Esophagus (tissue), 2 donors: Measurements from ENCODE around the gene RETREG1. TPM values are rescaled to one million over a fixed set of nuclear protein-coding genes. Genes with fewer than 3 reads are reported as not detected.

ENCODE experiments used
- H3K27ac ChIP-seq, 2 donors: one replicate each; pipeline ENCODE4 v1.5.1; 2013; ENCODE audit warnings: low read depth in 2 of 2, mild to moderate bottlenecking in 2 of 2, inconsistent platforms in 1 of 2, low read length in 1 of 2, moderate library complexity in 1 of 2
- H3K27me3 ChIP-seq, 2 donors: one replicate each; pipeline ENCODE4 v1.6.1; 2013; ENCODE audit warnings: low read length in 2 of 2, control low read depth in 1 of 2, mild to moderate bottlenecking in 1 of 2; ENCODE audit not compliant: insufficient read depth in 2 of 2, control insufficient read depth in 1 of 2
- H3K36me3 ChIP-seq, 2 donors: one replicate each; pipeline ENCODE4 v1.6.1; 2013; ENCODE audit warnings: low read length in 1 of 2; ENCODE audit not compliant: control insufficient read depth in 2 of 2, insufficient read depth in 2 of 2
- H3K4me1 ChIP-seq, 2 donors: one replicate each; pipeline ENCODE4 v1.6.1; 2013; ENCODE audit warnings: low read length in 1 of 2; ENCODE audit not compliant: control insufficient read depth in 2 of 2, insufficient read depth in 2 of 2
- H3K4me3 ChIP-seq, 2 donors: one replicate each; pipeline ENCODE4 v1.5.1; 2013; ENCODE audit warnings: low read length in 2 of 2, mild to moderate bottlenecking in 2 of 2, low read depth in 1 of 2, moderate library complexity in 1 of 2
- H3K9me3 ChIP-seq, 2 donors: one replicate each; pipeline ENCODE4 v1.6.1; 2013; ENCODE audit warnings: mild to moderate bottlenecking in 2 of 2, low read depth in 1 of 2, low read length in 1 of 2, moderate library complexity in 1 of 2; ENCODE audit not compliant: control insufficient read depth in 2 of 2, insufficient read depth in 1 of 2
- WGBS, 2 donors: extraction: QIAGEN DNeasy Blood & Tissue Kit; methylation state at CpG; one replicate each; pipeline ENCODE4 v1.1.7; 2013; 5-methylcytosine and 5-hydroxymethylcytosine counted together
- polyA plus RNA-seq, 2 donors: library from polyadenylated mRNA; stranded (reverse); fragments of 200-250 nt; gene quantifications; one replicate each; pipeline ENCODE4 v1.2.3, GENCODE V29; 2013
- donor health status: healthy with polysubstance abuse.
- donor health status: Bipolar disorder and iron deficiency.

The RETREG1 gene
- polyA plus RNA-seq, 2 donors, result 1.0 TPM

DNA sequence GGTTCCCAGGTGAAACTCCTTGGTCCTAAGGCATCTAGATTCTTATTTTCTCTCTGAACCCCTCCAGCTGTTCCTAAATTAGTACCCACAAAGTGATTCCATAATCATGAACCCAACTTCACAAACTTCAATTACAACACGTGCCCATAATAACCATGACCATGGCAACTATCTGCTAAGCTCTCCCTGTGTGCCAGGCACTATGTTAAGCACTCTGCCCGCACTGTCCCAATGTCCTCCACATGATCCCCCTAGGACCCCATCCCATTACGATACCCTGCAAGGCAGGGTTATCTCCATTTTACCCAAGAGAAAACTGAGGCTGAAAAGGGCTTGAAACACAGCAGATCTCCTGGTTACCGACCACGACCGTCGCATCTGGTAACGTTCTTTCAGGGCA lies 125.9 kb downstream of the RETREG1 start:
- 88 to 91% methylated on average over 8 of the region's 8 CpGs for WGBS, 2 donors
- H3K27ac ChIP-seq, result no peak overlapping the region

GRCh38 chr5:16489322-16489791 lies 127.4 kb downstream of the RETREG1 start:
- no peak overlapping the region for H3K27ac ChIP-seq
- peaks cover 0 to 2% of the 10 kb centered on the region in 2 donors for H3K9me3 ChIP-seq
- no peaks in the 10 kb centered on the region for H3K27me3 ChIP-seq
- no peaks in the 10 kb centered on the region for H3K4me1 ChIP-seq
- no peaks in the 10 kb centered on the region for H3K36me3 ChIP-seq
- WGBS, 2 donors, result 23 to 25% methylated on average over 1 of the region's 1 CpG
- no peak overlapping the region for H3K4me3 ChIP-seq

More for the DNA sequence above, 125.9 kb downstream of the RETREG1 start:
- no peaks in the 10 kb centered on the region for H3K4me1 ChIP-seq
- no peak overlapping the region for H3K4me3 ChIP-seq
- peaks cover 0 to 6% of the 10 kb centered on the region in 2 donors for H3K9me3 ChIP-seq
- H3K27me3 ChIP-seq, result no peaks in the 10 kb centered on the region
- H3K36me3 ChIP-seq, result no peaks in the 10 kb centered on the region

- Histone ChIP-seq H3K36me3 (no peaks in the 10 kb centered on the region), H3K4me3 (no peak overlapping the region), H3K27ac (no peak overlapping the region), H3K27me3 (no peaks in the 10 kb centered on the region), H3K4me1 (no peaks in the 10 kb centered on the region), H3K9me3 (no peaks in the 10 kb centered on the region)
- WGBS, 2 donors, result 78 to 95% methylated on average over 2 of the region's 2 CpGs
Observed at GRCh38 chr5:16487456-16487855, 129.3 kb downstream of the RETREG1 start.

DNA sequence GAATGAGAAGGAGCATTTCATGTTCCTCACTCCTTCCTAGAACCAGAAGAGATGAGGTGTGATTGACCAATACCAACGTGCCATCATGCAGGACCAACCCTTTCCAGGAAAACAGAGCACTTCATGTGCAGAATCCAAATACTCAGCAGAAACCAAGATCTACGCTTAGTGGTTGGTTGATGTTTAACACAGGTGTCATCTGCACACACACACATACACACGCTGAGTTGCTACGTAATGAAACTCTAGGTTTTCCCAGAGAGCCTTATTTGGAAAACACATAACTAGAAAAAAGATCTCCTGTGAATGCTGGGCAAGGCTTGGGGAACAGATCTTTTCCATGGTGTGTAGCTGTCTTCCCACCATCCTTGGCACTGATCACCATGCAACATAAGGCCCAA lies 130.1 kb downstream of the RETREG1 start:
- 76 to 81% methylated on average over 4 of the region's 4 CpGs for WGBS, 2 donors
- Histone ChIP-seq H3K27me3 (no peaks in the 10 kb centered on the region), H3K27ac (no peak overlapping the region), H3K9me3 (no peaks in the 10 kb centered on the region), H3K4me1 (no peaks in the 10 kb centered on the region), H3K4me3 (no peak overlapping the region), H3K36me3 (no peaks in the 10 kb centered on the region)

DNA sequence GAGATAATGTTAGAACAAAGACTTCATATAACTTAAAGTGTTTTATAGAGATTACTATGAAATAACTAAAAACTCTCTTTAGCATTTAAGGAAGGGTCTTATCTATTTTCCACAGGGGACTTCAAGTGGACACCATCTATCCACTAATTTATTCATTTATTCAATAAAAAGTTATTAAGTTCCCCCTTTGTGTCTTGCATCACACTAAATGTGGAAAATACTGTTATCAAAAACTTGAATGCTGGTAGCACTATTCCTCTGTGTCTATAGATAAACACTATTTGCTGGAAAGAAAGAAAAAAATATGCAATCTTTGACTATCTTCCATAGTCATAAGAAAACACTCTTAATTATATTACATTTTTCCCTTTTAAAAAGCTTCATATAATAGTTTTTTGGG lies 131.1 kb downstream of the RETREG1 start:
- Histone ChIP-seq H3K27ac (no peak overlapping the region), H3K27me3 (no peaks in the 10 kb centered on the region), H3K9me3 (no peaks in the 10 kb centered on the region), H3K4me3 (no peak overlapping the region), H3K4me1 (no peaks in the 10 kb centered on the region), H3K36me3 (no peaks in the 10 kb centered on the region)

DNA sequence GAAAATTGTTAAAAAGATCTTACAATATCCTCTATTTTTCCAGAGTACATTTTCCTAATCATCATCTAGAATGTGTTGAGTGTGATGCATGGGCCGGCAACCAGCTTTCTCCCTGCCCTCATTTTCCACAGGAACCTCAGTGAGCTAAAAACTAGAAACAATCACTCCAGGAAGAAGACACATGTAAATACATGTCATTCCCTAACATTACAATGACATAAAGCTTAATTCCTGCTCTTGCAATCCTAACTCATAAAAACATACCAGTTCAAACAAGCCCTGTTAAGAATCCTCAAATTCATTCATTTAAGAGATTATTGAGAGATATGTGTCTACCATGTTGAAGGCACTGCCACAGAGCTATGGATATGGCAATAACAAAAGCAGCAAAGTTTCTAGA lies 132.7 kb downstream of the RETREG1 start:
- Histone ChIP-seq H3K27ac (no peak overlapping the region), H3K27me3 (no peaks in the 10 kb centered on the region), H3K4me3 (no peak overlapping the region), H3K4me1 (no peaks in the 10 kb centered on the region), H3K36me3 (no peaks in the 10 kb centered on the region), H3K9me3 (no peaks in the 10 kb centered on the region)
- WGBS, 2 donors, result 50 to 61% methylated on average over 1 of the region's 1 CpG

DNA sequence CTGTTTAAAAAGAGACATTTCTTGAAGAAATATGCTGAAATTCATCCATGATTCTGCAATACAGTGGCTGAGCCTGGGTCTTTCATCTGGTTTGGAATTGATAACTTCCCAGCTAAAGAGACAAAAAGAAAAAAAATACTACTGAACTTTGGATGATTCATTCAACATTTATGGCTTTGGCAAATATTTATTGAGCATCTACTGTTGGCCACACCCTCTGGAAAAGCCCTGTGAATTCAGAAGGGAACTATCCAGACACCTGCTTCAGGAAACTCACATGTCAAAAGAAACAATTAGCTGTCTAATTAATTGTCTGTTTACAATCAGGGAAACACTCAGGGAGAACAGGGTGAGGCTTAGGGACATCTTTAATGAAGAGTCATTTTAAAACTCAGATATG lies 133.4 kb downstream of the RETREG1 start:
- H3K4me3 ChIP-seq, result no peak overlapping the region
- H3K27me3 ChIP-seq, result no peaks in the 10 kb centered on the region
- H3K27ac ChIP-seq, result no peak overlapping the region
- no peaks in the 10 kb centered on the region for H3K9me3 ChIP-seq
- no peaks in the 10 kb centered on the region for H3K36me3 ChIP-seq
- H3K4me1 ChIP-seq, result no peaks in the 10 kb centered on the region

- no peaks in the 10 kb centered on the region for H3K36me3 ChIP-seq
- no peaks in the 10 kb centered on the region for H3K9me3 ChIP-seq
- H3K4me3 ChIP-seq, result no peak overlapping the region
- 78 to 90% methylated on average over 2 of the region's 2 CpGs for WGBS, 2 donors
- H3K27ac ChIP-seq, result no peak overlapping the region
- no peaks in the 10 kb centered on the region for H3K27me3 ChIP-seq
- no peaks in the 10 kb centered on the region for H3K4me1 ChIP-seq
Observed at GRCh38 chr5:16482891-16483290, 133.9 kb downstream of the RETREG1 start.

DNA sequence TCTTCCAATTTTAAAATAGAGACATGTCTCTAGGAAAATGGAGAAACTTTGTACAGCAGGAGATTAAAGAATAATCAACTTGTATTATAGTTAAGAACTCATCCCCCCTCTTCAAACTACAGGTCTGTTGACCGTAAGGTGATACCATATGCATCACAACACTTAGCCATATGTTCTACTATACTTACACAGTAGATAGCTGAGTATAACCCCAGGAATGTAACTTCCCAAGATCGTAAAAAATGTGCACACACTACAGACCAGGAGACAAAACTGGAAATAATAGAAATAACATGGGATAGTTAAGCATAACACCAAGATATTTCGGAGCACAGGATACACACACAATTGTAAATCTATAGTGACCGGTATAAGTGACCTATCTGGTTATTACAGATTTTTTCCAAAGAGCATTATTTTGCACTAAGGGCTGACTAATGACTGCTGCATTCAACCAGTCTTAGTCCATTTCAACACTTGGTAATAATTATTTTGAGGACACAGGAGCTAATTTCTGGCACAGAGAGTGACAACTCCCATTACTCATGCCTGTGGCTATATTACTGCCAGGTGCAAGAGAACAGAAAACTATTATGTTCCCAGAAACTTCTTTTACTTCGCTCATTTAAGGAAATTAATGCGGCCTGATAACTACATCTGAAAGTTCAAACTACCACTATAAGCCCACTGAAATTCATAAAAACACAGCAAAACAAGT lies 135.8 kb downstream of the RETREG1 start:
- WGBS, 2 donors, result 79 to 94% methylated on average over 6 of the region's 6 CpGs

GRCh38 chr5:16480144-16480543 lies 136.7 kb downstream of the RETREG1 start:
- Histone ChIP-seq H3K4me1 (no peaks in the 10 kb centered on the region), H3K36me3 (no peaks in the 10 kb centered on the region), H3K9me3 (no peaks in the 10 kb centered on the region), H3K27ac (no peak overlapping the region), H3K27me3 (no peaks in the 10 kb centered on the region), H3K4me3 (no peak overlapping the region)

More for the DNA sequence above, 135.8 kb downstream of the RETREG1 start:
- Histone ChIP-seq H3K4me1 (no peaks in the 10 kb centered on the region), H3K27ac (no peak overlapping the region), H3K4me3 (no peak overlapping the region), H3K9me3 (no peaks in the 10 kb centered on the region), H3K27me3 (no peaks in the 10 kb centered on the region), H3K36me3 (no peaks in the 10 kb centered on the region)
